IPS-18c (cell line): ENCODE results near the gene DIO2.

ENCODE experiments used
- H3K4me3 ChIP-seq: 2 replicates; pipeline ENCODE4 v1.7.0; 2013; ENCODE audit warnings: low read depth, mild to moderate bottlenecking, low read length, moderate library complexity; ENCODE audit not compliant: insufficient read depth
- H3K9me3 ChIP-seq: one replicate; pipeline ENCODE4 v1.6.1; 2013; ENCODE audit warnings: mild to moderate bottlenecking, low read length, moderate library complexity; ENCODE audit not compliant: control insufficient read depth, insufficient read depth

Gene DIO2

GRCh38 chr14:80211153-80212022, at the start of gene DIO2:
Gene DIO2 (minus strand): TSS chr14:80211504. CDS start chr14:80211472, 32 bp downstream.
- Histone ChIP-seq H3K9me3 (no peaks in the 10 kb centered on the region), H3K4me3 (no peak within 1 kb of the TSS)

GRCh38 chr14:80260645-80261044, 49.3 kb upstream of the DIO2 start:
- H3K4me3 ChIP-seq: no peak overlapping the region
- no peaks in the 10 kb centered on the region for H3K9me3 ChIP-seq

DNA sequence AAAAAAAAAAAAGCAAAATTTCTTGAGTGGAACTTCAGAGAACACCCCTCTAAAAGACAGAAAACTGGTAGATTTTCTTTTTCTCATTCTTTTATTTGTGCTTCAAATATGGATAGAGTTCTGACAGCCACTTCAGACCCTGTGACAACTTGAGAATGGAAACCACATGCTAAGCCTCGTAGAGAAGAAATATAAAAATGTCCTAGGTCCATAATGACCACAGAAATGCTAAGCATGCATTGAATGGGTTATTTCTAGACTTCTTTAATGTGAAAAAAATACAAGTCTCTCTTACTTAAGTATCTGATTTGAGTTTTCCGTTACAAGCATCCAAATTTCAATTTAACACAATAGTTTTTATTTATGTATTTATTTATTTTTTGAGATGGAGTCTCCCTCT, 28.3 kb upstream of the DIO2 start:
- H3K4me3 ChIP-seq: no peak overlapping the region
- peaks cover 8% of the 10 kb centered on the region for H3K9me3 ChIP-seq

DNA sequence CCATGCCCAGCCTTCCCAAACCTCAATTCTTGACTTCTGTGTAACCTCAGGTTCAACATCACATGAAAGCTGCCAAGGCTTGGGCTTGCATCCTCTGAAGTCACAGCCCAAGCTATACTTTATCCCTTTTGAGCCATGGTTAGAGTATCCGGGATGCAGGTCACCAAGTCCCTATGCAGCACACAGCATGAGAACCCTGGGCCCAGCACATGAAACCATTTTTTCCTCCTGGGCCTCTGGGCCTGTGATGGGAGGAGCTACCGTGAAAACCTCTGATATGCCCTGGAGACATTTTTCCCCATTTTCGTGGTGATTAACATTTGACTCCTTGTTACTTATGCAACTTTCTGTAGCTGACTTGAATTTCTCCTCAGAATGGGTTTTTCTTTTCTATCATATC, 25.8 kb upstream of the DIO2 start:
- Histone ChIP-seq H3K4me3 (no peak overlapping the region), H3K9me3 (peaks cover 8% of the 10 kb centered on the region)

DNA sequence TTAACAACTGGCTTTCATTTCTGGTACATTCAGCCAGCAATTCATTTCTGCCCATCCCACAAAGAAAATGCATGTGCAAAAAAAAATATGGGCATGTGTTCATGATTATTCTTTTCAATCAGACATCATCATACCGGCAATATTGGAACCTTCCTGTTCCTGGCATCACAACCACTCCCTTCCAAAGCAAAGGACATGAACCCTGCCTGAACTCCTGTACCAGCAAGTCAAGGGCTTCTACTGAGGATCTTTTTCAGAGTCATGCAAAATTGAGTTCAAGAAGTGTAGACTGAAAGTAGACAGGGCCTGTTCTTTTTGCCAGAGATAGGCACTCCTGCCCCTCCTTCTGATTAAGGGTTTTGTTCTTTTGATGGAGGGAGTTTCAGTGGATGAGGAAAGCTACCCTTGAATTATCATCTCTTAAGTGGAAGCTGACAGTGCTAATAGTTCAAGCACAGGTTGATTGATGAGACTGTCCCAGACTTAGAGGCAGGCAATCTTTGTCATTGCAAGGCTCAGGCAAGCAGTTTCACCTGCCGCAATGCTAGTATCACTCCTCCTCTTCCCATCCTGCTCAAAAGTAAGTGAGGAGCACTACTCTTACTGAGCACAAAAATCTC, 22.3 kb upstream of the DIO2 start:
- H3K9me3 ChIP-seq: peaks cover 10% of the 10 kb centered on the region

GRCh38 chr14:80231702-80232101, 20.4 kb upstream of the DIO2 start:
- Histone ChIP-seq H3K4me3 (no peak overlapping the region), H3K9me3 (peaks cover 4% of the 10 kb centered on the region)

More for the DNA sequence above, 22.3 kb upstream of the DIO2 start:
- H3K4me3 ChIP-seq: no peak overlapping the region

DNA sequence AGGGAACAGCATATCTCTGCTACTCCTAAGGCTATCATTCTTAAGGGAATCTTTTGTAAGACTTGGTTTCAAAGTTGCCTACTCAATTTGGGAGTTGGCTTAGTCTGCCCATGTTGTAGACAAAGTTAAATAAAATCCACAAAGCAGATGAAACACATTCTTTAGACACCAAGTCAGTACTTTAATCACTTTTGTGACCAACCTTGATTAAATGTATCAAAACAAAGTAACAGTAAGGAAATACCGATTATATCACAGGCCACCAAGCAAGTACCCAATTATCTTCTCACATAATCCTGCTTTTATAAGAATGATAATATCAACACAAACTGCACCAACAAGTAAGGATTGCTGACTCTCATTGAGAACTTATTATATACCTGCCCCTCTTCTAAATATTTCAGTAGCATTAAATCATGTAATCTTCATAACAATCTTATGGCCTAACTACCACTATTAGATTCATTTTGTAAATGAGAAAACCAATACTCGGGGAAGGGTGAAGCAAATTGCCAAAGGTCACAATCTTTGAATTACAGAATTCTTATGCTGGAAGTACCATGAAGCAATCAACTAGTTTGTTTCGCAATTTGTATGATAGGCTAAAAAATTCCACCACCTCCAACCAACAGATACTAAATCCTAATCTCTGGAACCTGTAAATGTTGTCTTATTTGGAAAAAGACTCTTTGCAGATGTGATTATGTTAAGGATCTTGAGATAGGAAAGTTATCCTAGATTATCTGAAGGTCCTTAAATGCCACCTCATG, 12.6 kb upstream of the DIO2 start:
- Histone ChIP-seq H3K4me3 (no peak overlapping the region), H3K9me3 (no peaks in the 10 kb centered on the region)

- Histone ChIP-seq H3K9me3 (no peaks in the 10 kb centered on the region), H3K4me3 (no peak overlapping the region)
These were observed 5.5 kb upstream of the DIO2 start for GRCh38 chr14:80216818-80217217.

DNA sequence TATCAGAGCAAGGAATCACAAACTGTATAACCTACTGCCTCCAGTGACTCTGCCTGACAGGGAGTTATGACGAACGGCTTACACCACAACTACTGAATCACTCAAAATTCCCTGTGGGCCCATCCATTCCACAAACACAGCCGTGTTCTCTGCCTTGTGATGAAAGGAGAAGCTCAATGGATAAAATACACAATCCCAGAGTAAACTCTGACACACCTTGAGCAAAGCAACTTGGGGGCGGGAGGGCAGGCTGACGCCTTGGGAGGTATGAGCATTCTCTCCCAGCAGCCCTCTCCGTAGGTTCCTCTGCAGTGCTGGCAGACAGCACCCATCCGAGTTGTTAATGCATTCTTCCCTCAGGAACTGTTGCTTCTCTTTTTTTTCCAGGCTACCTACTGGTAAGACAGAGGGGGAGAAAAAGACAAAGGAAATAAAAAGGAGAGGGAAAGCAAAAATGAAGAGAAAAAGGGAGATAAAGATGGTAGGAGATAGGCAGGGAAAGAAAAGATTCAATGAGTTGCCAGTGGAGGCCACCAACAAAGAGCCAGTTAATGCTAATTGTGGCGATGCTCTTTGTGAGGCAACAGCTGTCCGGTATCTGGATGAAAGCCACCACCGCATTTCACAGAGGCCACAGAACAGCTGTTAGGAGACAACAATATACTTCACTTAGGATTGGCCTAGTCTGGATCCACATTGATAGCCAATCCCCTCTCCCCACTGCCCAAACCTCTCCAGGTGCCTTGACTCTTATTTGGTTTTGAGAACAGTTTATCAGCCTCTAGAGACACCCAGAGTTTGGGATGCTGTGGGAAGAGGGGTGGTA, 4.7 kb upstream of the DIO2 start:
- H3K9me3 ChIP-seq: no peaks in the 10 kb centered on the region

DNA sequence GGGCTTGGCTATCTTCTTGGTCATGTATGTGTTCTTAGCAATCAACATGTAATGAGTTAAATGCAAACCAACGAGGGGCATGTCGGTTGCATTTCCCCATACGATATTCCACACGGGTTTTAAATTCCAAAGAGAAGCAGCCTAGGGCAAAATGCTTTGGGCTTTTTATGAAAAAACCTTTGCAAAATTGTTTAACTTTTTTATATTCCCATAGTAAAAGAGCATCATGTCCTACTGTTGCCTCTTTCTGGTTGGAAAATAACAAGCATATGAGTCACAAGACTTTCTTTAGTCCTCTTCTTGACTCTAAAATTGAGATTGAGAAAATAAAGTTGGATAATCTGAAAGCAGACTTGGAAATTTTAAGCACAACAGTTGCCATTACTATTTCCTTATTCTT, 3.8 kb upstream of the DIO2 start:
- no peak overlapping the region for H3K4me3 ChIP-seq
- H3K9me3 ChIP-seq: no peaks in the 10 kb centered on the region

More for the DNA sequence above, 4.7 kb upstream of the DIO2 start:
- H3K4me3 ChIP-seq: no peak overlapping the region

GRCh38 chr14:80213602-80214001, 2.3 kb upstream of the DIO2 start:
- Histone ChIP-seq H3K9me3 (no peaks in the 10 kb centered on the region), H3K4me3 (no peak overlapping the region)

GRCh38 chr14:80212023-80212397, 706 bp upstream of the DIO2 start:
- Histone ChIP-seq H3K4me3 (no peak overlapping the region), H3K9me3 (no peaks in the 10 kb centered on the region)

DNA sequence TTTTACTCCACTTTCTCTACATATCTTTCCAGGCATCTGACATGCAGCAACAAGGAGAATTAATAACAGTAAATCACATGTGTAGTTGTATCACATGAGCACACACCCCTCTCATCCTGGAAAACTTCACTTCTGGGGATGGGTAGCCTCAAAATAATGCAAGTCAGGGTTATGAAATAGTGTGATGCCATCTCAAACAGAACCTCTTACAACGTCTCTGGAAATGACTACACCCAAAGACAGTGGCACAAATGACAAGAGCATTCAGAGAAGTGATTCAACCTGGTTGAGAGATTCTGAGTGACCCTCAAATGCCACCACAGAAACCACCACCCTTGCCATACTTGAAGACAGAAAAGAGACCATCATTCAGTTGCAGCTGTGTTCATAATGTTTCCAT, 2.8 kb downstream of the DIO2 start:
- no peaks in the 10 kb centered on the region for H3K9me3 ChIP-seq
- no peak overlapping the region for H3K4me3 ChIP-seq

DNA sequence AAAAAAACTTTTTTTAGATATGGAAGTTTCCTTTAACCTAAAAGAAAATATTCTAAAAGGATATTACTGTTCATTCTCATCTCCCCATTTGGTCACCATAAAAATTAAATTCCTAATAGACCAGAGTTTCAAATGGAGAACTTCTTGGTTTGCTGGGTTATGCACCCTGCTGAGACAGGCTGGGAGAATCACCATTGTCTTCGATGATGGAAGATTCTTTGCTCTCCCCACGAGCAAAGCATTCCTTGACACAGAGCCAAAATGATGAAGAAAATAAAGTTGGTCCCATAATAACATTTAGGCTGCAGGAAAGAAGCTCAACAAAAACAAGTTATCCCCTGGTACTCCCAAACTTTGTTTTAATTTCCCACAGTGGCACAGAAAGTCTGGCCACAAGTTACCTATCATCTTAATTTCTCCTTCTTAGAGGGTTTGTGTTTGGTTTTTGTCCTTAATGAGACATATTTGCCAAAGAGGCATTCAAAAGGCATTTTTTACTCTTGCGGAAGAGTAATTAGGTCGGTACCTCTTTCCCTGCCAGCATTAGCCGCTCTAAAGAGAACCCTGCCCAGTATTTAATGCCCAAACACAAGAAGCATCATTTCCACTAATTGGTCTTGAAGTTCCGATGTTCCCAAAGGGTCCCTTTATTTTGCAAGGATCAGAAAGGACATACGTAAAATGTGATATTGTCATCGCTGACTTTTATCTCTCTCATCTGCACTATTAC, 4.8 kb downstream of the DIO2 start:
- Histone ChIP-seq H3K9me3 (no peaks in the 10 kb centered on the region), H3K4me3 (no peak overlapping the region)

- Histone ChIP-seq H3K9me3 (no peaks in the 10 kb centered on the region), H3K4me3 (no peak overlapping the region)
These were observed 8.3 kb downstream of the DIO2 start for GRCh38 chr14:80202888-80203562.

DNA sequence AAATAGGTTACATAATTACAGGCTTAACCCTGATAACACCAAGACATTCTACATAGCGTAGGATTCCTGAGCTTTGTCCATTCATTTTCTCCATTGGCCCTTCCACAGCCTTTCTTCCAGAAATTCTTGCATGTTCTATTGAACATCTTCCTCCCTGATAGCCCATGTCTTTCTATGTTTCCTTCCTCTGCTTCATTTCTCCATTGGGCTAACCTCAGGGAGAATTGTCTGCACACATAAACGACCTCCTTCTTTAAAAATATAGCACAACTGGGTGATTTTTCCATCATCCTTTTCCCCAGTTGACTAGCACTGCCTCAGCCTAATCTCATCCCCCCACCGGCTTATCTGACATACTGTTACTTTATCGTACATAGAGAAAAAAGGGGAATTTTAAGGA, 11.2 kb downstream of the DIO2 start:
- no peaks in the 10 kb centered on the region for H3K9me3 ChIP-seq
- H3K4me3 ChIP-seq: no peak overlapping the region
